CD4-positive, alpha-beta T cell (primary cell): ENCODE measurements around the gene TMPRSS11A. TPM values are rescaled to one million over a fixed set of nuclear protein-coding genes. Genes with fewer than 3 reads are reported as not detected.

Experiments
- ATAC-seq: fragments of 200-7000 bp; cut with Tn5 transposase; one replicate; pipeline ENCODE4 v1.10.0; 2022; ENCODE audit warnings: mild to moderate bottlenecking; ENCODE audit not compliant: poor library complexity
- CTCF ChIA-PET: fragments of 350-600 bp; sonication (Branson Sonifier 250); formaldehyde crosslinking; loops from one replicate; lab custom pipeline; 2021; ENCODE audit warnings: antibody characterized with exemption, inconsistent platforms; lab: Charles Lee
- POLR2A ChIA-PET: fragments of 350-600 bp; sonication (Branson Sonifier 250); formaldehyde crosslinking; loops from one replicate; lab custom pipeline; 2021; ENCODE audit warnings: antibody characterized with exemption, inconsistent platforms; lab: Charles Lee
- DNase-seq, 14 experiments: peaks; one replicate each; pipeline ENCODE4 v3.0.0-alpha.2; 2013 to 2020; ENCODE audit warnings: mixed read lengths in 2 of 14
- H3K27ac ChIP-seq, 2 donors: one replicate each; pipeline versions ENCODE4 v1.5.1 to v1.7.0; 2013; ENCODE audit warnings: low read length in 2 of 2, low read depth in 1 of 2, mild to moderate bottlenecking in 1 of 2
- H3K27me3 ChIP-seq, 2 experiments: 1 replicate in 1 of 2; 2 replicates in 1 of 2; pipeline versions ENCODE4 v1.6.1 to v1.7.0; 2013; ENCODE audit warnings: low read length in 2 of 2, control low read depth in 1 of 2, mild to moderate bottlenecking in 1 of 2, moderate library complexity in 1 of 2; ENCODE audit not compliant: insufficient read depth in 2 of 2, control insufficient read depth in 1 of 2
- H3K36me3 ChIP-seq: one replicate; pipeline ENCODE4 v1.6.1; 2013; ENCODE audit warnings: low read length, control low read depth; ENCODE audit not compliant: insufficient read depth
- H3K4me1 ChIP-seq: one replicate; pipeline ENCODE4 v1.6.1; 2013; ENCODE audit warnings: low read length, control low read depth; ENCODE audit not compliant: insufficient read depth
- H3K4me3 ChIP-seq: one replicate; pipeline ENCODE4 v1.5.1; 2013; ENCODE audit warnings: mild to moderate bottlenecking, low read length, moderate library complexity
- H3K9me3 ChIP-seq, 2 experiments: 1 replicate in 1 of 2; 2 replicates in 1 of 2; pipeline versions ENCODE4 v1.6.1 to v1.7.0; 2013; ENCODE audit warnings: low read length in 2 of 2, mild to moderate bottlenecking in 2 of 2, control low read depth in 1 of 2, moderate library complexity in 1 of 2; ENCODE audit not compliant: control insufficient read depth in 1 of 2, insufficient read depth in 1 of 2
- H3K27ac Mint-ChIP-seq: one replicate; pipeline ENCODE4 v1.8.0; 2020; ENCODE audit warnings: mixed read lengths
- H3K27me3 Mint-ChIP-seq: one replicate; pipeline ENCODE4 v1.8.0; 2021; ENCODE audit warnings: mixed read lengths
- H3K36me3 Mint-ChIP-seq: one replicate; pipeline ENCODE4 v1.8.0; 2021; ENCODE audit warnings: low read depth, mixed read lengths
- H3K4me1 Mint-ChIP-seq: one replicate; pipeline ENCODE4 v1.8.0; 2021; ENCODE audit warnings: low read depth, mixed read lengths
- H3K4me3 Mint-ChIP-seq: one replicate; pipeline ENCODE4 v1.8.0; 2020; ENCODE audit warnings: mild to moderate bottlenecking, mixed read lengths
- H3K9me3 Mint-ChIP-seq: one replicate; pipeline ENCODE4 v1.8.0; 2020; ENCODE audit warnings: mixed read lengths
- CTCF ChIP-seq: fragments of 200-600 bp; IDR thresholded peaks from one replicate; pipeline ENCODE4 v1.8.0; 2022; ENCODE audit warnings: antibody characterized with exemption, mild to moderate bottlenecking
- intact Hi-C, 2 experiments: fragments of 100-400 bp; cut with DNase I in 1 of 2; cut with micrococcal nuclease in 1 of 2; formaldehyde crosslinking; loops; one replicate each; pipeline versions ENCODE4 v1.15.1 to v1.9.0; 2023 to 2025; cut with DNase I, micrococcal nuclease
- total RNA-seq, 174 experiments: library from RNA in 2 of 174; stranded (reverse) in 2 of 174; gene quantifications; one replicate each; pipeline ENCODE4 v1.2.3 and lab custom pipeline; 2021 to 2026

The TMPRSS11A gene
- total RNA-seq, 2 experiments from 2014 or later, result not detected

DNA sequence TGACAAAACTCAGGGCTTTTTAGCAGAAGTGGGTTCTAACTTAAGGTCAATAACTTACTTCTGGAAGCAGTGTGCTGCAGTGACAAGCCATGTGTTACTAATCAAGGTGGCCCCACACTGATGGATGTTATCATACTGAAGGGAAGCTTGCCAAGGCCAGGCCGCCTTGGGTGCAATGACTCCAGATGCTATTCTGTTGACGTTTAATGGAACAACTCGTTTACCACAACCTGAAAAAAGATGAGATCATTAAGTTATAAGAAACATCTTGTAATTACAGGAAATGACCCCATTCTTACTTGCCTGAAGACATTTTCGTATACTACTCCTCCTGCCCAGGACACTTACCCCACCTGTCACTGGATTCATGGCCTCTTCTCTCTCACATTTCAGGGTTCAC, 40.6 kb downstream of the TMPRSS11A start:
- Mint-ChIP-seq H3K9me3 (no peaks in the 10 kb centered on the region), H3K27ac (no peak overlapping the region), H3K36me3 (no peaks in the 10 kb centered on the region), H3K27me3 (no peaks in the 10 kb centered on the region), H3K4me3 (no peak overlapping the region), H3K4me1 (no peaks in the 10 kb centered on the region)
- TF ChIP-seq CTCF, result no peak
- Histone ChIP-seq H3K27ac (no peak overlapping the region), H3K4me3 (no peak overlapping the region), H3K27me3 (no peaks in the 10 kb centered on the region), H3K4me1 (no peaks in the 10 kb centered on the region), H3K9me3 (peaks cover 0 to 11% of the 10 kb centered on the region in 2 experiments), H3K36me3 (no peaks in the 10 kb centered on the region)
- intact Hi-C loops, result no loop called here
- ChIA-PET POLR2A (no interaction called here), CTCF (no interaction called here)
- ATAC-seq, result no peak
- DNase-seq, result no peak

DNA sequence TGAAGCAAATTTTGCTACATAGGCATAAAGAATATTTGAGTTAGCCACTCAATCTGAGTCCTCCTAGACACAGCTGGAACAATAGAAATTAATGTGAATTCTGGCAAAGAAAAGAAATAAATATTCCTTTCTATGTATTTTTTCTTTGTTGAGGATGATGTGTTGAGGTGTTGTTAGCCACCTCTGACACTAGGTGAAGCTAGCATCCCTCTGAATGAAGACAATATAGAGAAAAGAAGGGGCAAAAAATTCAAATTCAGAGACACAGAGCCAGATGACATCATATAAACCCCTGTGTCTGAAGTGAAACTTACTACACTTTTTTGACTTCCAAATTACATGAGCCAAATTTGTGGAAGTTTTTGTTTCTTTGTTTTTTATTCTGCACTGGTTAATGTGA, 44.9 kb downstream of the TMPRSS11A start:
- Histone ChIP-seq H3K27ac (no peak overlapping the region), H3K36me3 (no peaks in the 10 kb centered on the region), H3K9me3 (no peaks in the 10 kb centered on the region), H3K4me1 (no peaks in the 10 kb centered on the region), H3K27me3 (no peaks in the 10 kb centered on the region), H3K4me3 (no peak overlapping the region)
- peaks cover 5% of the 10 kb centered on the region for H3K27me3 Mint-ChIP-seq
- H3K4me1 Mint-ChIP-seq, result no peaks in the 10 kb centered on the region
- no peaks in the 10 kb centered on the region for H3K36me3 Mint-ChIP-seq
- DNase-seq, result no peak
- intact Hi-C loops, result no loop called here
- ATAC-seq, result no peak
- no peak overlapping the region for H3K4me3 Mint-ChIP-seq
- CTCF ChIA-PET, result no interaction called here
- no peak overlapping the region for H3K27ac Mint-ChIP-seq
- H3K9me3 Mint-ChIP-seq, result no peaks in the 10 kb centered on the region
- TF ChIP-seq CTCF, result no peak
- POLR2A ChIA-PET, result no interaction called here

DNA sequence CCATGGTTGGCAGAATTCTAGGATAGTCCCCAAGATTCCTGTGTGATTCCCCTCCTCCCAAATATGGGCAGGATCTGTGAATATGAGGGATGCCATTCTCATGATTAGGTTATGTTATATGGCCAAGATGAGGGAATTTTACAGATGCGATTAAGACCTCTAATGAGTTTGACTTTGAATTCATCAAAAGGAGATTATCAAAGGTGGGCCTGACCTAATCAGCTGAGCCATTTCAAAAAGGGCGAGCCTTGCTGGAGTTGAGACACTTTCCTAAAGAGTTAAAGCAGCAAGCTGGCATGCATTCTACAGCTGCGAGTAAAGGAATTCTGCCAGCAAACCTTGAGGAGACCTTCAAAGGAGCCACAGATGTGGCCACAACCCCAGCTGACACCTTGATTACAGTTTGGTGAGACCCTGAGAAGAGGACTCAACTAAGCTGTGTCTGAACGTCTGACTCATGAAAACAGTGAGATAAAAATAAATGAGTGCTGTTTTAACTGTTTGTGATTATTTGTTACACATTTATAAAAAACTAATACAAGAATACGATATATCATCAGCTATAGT, 47.8 kb downstream of the TMPRSS11A start:
- ATAC-seq, result no peak
- Mint-ChIP-seq H3K27me3 (peaks cover 14% of the 10 kb centered on the region), H3K4me3 (no peak overlapping the region), H3K4me1 (no peaks in the 10 kb centered on the region), H3K36me3 (no peaks in the 10 kb centered on the region), H3K27ac (no peak overlapping the region), H3K9me3 (no peaks in the 10 kb centered on the region)
- intact Hi-C loops, result no loop called here
- ChIA-PET CTCF (no interaction called here), POLR2A (no interaction called here)
- H3K4me3 ChIP-seq, result no peak overlapping the region
- DNase-seq, result no peak
- no peak for TF ChIP-seq CTCF
- H3K27ac ChIP-seq, result no peak overlapping the region
- H3K27me3 ChIP-seq, result peaks cover 0 to 6% of the 10 kb centered on the region in 2 experiments
- no peaks in the 10 kb centered on the region for H3K9me3 ChIP-seq
- H3K36me3 ChIP-seq, result no peaks in the 10 kb centered on the region
- H3K4me1 ChIP-seq, result no peaks in the 10 kb centered on the region
